HG02763 (cell line): ENCODE measurements around the gene LIPC.

Experiments used
- ATAC-seq: cut with Tn5 transposase; IDR thresholded peaks from one replicate; pipeline ENCODE4 v1.9.1; 2021; ENCODE audit warnings: mild to moderate bottlenecking, moderate library complexity; ENCODE audit not compliant: unreplicated experiment

Gene LIPC

DNA sequence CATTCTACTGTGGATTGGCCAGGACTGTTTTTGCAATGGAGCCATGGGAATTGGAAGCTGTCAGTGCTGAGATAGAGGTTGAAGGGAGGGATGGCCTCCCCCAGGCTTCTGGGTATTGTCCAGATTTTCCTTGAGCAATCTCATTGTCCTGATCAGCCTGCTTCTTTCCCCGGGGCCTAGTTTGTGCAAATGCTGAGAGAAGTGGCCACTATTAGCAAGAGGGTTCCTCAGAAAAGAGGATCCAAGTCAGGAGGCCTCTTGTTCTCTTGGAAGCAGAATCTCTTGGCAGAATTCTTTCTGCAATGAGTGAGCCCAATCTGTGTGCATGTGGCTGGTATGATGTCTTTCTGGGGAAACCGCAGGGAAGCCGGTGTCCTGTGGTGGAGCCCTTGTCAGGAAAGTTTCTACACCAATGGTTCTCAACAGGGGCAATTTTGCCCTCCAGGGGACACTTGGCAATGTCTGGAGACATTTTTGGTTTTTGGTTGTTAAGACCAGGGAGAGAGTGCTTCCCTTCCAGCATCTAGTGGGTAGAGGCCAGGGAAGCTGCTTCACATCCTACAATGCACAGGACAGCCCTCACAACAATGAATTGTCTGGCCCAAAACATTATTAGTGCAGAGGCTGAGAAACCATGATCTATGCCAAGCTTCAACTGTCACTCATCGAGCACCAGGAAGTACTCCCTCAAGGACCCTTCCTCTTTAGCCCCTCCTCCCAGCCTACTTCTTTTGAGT lies 2.0 kb downstream of the LIPC start:
- ATAC-seq, result no peak

DNA sequence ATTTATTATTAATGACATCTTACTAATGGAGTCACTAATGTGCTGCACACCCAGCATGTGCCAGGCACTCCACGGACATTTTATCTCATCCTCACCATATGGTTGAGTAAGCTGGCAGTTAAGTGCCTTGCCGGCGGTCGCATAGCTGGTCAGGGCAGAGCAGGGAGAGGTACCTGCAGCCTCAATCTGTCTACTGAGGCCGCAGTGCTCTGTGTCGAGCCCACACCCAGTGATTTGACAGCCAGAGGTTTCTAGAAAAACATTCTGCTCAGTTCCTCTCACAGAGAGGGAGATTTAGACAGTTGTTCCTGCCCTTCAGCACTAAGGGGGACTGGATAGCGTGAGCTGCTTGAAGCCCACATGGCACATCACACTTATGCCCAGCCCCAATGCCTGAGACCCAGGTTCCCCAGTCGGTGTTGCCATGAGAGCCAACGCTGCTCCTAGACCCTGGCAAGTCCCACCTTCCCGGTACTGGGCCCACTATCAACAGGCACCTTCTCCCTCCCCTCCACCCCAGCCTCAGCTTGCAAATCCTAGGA lies 2.6 kb downstream of the LIPC start:
- no peak for ATAC-seq

DNA sequence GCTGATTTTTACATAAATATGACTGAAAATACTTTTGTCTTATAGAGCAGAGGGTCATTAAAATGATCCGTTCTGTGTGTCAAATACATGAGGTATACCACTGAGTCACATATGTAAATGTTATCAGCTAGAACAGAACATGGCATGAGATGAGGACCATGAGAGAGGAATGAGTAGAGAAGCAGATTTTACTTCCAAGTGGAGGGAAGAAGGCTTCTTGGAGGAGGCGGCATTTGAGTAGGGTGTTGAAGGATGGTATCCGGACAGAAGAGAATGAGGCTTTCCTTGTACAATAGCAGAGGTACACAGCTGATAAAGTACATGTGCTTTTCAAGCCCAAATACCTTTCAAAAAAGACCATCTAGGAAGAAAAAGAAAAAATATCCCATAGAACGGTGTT lies 4.8 kb downstream of the LIPC start:
- ATAC-seq, result no peak

DNA sequence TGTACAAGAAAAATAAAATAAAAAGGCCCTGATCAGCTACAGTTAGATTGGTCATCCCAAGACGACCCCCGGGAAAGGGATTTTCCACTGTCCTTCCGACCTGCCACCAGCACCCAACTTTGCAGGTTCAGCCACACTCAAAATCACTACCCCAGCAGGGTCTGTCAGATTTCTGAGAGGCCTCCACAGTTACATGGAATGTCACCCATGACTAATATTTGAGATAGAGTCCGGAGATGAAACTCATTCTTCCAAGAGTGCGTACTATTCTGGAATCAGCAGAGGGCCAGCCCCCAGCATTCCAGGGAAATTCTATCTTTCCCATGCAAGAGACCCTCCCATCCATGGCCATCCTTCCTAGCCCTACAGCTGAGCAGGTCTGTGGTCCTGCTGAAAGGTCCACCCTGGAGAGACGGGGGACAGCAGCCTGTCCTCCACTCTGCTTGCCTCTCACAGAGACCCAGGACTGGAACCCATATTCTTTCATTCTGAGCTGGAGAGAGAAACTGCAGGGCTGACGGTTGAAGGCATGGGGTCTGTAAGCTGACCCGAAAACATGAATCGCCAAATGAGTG lies 5.8 kb downstream of the LIPC start:
- no peak for ATAC-seq

DNA sequence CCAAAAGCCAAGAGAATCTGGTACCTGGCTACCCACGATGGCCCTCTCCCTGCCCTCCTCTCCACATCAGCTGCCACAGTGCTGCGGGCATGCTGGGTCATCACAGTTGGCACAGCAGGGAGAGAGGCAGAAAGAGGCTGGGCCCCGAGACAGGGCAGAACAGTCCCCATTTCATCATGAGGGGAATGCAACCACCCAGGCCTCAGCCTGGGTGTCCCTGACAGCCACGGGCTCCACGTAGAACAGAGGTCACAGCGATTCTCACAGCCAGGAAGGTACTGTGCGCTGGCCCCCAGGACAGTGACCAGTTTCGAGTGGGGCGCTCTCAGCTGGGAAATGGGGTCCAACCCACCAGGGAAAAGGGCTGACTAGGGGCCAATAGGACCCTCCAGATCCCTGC lies 6.3 kb downstream of the LIPC start:
- ATAC-seq, result no peak

DNA sequence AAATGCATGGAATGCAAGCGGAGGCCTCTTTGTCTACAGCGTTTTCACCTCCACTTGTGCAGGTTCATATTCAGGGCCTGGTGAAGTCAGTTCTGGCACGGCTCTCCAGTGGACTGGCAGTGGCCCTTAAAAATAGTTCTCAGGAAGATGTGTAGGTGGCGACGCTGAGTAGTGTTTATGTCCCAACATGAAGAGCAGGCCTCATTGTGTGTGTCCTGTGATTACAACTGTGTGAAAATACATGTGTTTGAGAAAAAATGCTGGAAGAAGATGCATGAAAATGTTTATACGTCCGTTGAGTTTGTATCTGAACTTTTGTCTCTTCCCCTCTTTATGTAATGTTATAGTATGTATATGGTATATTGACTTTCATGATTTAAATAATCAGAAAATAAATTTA lies 7.2 kb downstream of the LIPC start:
- no peak for ATAC-seq

DNA sequence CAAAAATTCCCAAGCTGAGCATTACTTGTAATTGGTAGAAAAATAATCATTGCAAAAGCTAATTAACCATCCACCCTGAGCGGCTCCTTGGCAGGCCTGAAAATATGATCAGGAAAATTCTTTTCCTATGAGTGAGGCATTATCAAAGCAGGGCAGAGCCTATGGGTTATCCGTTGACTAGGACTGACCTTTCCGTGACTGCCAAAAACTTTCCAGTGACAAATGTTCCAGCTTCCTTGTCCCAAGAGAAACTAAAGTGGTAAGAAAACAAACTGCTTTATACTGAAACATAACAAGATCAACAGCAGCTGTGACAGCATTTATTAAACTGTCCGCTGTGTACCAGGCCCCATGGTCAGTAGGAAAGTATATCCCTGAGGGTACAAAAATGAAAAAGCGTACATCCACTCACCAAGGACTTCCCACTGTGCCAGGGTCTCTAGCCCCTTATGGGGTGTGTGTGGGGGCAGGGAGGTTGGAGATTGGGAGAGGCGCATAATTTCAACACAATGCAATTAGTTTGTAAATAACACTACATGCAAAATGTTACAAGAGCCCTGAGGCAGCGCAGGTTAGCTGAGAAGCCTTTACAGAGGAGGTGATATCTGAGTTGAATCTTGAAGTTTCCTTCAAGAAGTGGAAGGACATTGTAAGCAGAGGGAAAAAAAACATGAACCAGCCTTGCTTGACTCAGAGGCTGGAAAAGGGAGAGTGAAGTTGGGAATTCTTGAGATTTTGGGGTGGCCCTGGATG lies 8.5 kb downstream of the LIPC start:
- ATAC-seq, result no peak

DNA sequence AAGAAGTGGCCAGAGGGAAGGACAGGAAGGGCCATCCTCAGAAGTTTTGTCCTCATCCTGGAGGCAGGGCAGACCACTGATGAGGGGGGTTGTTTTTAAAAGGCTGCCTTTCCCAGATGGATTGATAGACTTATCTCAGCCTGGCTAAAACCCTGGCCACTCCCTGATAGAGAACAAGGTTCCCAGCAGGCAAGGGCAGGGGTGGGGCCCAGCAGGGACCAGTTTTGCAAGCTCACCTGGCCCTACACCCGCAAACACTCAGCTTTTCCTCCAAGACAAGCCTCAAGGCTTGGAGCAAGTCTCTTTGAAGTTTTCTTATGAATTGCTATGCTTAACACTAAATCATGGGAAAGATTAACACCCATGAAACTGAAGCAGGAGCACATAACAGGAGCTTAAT lies 9.1 kb downstream of the LIPC start:
- no peak for ATAC-seq

DNA sequence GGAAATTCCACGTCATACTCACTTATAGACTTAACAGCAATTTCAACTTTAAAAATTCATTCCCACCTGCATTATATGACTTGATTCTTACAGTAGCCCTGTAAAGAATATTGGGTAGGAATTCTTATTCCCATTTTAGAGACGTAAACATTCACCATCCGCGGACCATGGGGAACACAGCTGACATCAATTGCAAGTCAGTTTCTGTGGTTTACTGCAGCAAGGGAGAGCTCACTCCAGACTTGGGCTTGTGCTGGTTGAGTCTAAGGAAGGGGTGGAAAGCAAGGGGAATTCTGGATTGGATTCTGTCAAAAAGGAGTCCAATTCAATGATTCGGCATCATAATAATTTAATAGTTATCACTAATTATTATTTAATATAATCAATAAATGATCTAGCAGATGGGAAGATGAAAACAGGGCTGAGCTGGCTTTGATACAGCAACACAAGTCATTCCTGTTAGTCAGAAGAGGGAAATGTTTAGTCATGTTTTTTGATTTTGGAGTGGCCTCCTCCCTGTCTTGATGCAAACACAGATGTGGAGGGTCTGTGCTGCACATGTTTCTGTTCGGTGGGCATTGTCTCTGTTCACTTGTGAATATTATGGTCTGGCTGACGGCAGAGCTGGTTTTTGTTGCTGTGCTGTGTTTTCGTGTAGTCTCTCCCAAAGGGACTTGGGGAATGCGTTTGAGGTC lies 9.7 kb downstream of the LIPC start:
- ATAC-seq, result no peak

DNA sequence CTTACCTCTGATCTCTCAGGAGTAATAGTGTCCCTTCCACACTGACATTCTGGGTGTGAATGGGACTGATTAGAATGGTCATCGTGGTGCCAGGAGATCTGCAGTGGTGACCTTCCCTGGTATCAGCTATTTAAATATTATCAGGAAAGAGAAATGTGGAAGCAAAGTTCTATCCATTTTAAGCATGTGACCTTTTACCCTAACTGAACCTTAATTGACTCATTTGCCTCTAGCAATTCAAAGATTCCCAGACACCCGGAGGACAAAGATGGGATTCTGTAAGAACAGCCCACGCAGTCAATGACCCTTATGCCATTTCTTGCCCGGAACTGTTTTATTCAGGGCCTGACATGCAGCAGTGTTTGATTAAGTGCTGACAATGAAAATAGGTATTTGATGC lies 10.3 kb downstream of the LIPC start:
- no peak for ATAC-seq

DNA sequence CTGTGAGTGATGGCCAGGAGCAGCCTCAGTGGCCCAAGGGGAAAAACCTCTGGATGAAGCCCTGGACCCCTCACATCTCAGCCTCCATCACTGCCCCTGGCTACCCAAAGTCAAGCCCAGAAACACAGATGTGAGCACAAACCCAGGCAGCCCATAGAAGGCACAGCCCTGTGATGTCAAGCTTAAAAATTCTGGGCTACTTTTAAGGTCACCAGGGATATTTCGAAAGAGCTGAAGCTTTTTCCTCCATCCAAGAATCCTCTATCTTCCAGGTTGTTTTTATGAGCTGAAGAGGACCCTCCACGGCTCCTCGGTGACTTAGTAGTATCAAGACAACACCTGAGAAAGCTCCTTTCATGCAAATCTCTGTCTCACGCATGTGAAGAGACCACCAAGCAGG lies 11.5 kb downstream of the LIPC start:
- no peak for ATAC-seq

DNA sequence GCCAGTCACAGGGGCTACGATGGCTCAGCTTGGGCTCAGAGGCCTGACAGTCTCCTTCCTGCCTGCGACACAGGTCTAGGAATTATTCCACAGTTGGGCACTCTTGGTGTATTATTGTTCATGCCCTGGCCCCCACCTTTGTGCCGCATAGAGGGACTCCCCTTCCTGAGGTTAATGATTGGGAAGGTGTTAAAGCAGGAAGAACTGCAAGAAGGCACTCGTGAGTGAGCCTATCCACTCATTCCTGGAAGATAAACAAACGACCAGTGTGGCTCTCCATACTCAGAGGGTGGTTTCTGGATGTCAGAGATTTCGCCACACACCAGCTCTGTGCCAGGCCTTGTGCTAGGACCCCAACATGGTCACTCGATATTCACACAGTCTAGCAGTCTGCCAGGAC lies 12.3 kb downstream of the LIPC start:
- no peak for ATAC-seq

DNA sequence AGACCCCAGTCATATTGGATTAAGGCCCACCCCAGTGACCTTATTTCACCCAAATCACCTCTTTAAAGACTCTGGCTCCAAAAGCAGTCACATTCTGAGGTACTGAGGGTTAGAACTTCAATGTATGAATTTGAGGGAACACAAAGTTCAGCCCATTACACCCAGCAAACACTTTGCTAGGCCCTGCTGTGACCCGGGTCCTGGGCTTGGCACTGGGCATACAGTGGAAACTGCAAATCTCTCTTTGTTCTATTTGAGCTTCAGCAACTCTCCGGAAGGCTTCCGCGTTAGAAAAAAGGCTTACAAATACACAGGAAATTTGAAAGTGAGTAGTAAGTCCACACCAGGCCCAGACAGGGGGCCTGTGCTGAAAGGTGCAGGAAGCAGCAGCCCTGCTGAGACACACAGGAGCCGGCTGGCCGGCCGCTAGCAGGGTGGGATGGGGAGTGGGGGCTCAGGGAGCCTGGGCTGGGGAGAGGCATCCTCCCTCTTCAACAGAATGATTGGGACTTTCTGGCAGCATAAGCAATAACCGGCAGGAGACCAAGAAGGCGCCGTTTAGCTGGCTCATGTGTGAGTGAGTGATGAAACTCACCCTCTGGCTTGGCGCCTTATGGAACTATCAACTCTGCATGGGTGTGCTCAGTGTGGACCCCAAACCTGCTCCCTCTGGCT lies 13.0 kb downstream of the LIPC start:
- ATAC-seq, result no peak

DNA sequence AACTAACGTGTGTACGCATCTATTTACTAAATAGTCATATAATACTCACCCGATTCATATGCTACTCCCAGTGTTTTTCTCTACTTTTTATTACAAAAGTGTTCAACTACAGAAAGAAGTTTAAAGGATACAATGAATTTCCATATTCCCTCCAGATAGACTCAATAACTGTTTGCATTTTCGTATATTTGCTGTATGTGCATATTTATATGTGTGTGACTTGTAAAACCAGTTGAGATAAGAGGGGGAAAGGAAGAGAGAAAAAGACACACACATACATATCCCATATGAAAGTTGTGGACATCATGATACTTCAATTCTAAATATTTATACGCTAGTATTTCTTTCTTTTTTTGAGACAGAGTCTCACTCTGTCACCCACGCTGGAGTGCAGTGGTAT lies 14.1 kb downstream of the LIPC start:
- no peak for ATAC-seq

DNA sequence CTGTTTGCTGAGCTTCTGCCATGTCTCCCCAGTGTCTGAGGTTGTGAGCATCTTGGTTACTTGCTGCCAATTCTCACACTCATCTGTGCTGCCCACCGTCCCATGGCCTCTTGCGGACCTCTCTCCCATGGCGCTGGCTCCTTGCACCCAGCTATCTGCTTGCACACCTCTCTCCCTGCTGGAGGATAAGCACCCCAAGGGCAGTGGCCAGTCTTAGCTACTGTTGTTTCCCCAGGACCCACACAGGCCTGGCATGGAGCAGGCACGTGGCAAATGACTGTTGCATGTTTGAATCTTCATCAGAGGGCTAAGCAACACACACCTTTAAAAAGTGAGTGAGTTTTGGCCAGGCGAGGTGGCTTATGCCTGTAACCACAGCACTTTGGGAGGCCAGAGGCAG lies 14.7 kb downstream of the LIPC start:
- ATAC-seq, result no peak

DNA sequence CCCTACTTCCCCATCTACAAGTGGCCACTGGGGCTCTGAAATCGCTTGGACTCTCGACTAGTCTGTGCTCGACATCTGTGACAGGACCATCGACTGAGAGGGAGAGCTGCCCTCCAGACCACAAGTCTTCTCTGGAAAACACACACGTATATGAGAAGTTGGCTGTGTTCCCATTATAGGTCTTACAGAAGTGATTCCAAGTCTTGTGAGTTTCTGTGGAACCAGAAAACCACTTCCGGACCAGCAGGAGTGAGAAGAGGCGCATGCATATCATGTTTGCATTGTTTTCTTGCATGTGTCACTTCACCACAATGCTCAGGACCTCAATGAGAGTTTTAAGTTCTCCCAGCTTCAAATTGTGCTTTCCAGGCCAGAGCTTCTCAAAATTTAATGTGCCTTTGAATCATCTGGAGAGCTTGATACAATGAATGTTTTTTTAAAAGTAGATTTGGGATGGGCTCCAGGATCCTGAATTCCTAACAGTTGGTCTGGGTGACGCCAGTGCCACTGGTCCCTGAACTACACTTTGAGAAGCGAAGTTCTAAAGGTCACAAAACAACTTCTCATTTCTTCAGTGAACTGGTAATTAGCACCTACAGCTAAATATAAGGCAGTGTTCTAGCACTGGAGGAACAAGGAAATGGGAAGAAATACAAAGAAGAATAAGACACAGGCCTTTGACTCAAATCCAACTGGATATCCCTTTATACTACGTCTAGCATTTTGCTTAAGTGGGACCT lies 15.7 kb downstream of the LIPC start:
- ATAC-seq, result no peak

DNA sequence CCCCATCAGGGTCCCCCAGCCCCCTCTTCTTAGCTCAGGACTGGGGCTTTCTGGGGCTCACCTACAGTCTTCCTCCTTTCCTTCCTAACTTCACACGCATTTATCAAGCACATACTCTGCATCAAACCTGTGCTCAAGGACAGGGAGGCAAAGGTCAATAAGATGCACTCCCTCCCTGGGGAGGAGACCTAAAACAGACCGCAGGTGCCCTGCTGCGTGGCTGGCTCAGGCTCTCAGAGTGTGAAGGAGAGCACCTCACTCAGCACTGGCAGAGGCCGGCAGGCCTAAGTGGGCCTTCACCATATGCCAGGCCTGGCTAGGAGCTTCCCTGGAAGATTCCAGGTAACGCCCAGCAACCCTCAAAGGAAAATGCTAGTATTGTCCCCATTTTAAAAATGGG lies 16.5 kb downstream of the LIPC start:
- ATAC-seq, result no peak

DNA sequence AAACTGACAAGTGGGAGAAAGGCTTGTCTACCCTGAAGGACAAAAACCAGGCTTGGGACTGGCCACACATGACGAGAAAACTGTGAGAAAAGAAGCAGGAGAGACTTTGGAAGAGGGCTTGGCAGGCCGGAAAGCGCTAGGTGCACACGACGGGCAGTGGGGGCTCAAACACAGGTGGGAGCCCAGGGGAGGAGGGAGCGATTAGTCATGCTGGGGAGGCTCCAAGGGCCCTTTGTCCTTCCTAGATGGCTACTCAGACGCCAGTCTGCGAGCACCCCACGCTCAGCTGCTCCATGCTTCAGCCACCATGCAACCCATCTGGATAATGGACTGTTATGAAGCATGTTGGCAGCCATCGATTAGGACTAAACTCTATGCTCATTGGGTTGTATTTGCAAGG lies 17.1 kb downstream of the LIPC start:
- no peak for ATAC-seq

DNA sequence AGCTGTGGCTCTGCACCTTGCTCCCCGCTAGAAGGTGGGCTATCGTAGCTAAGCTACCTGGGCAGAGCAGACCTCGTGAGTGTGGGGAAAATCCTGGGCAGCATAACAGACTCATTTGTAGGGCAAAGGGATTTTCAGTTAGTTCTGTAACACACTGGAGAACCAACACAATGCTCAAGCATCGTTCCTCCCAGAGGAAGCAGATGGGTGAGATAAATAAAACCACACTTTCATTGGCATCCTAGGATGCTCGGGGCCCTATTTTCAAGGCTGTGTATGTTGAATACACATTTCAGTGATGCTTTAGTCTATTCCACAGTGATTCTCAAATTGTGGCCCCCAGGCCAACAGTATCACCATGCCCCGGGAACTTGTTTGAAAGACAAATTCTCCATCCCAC lies 20.0 kb downstream of the LIPC start:
- no peak for ATAC-seq

DNA sequence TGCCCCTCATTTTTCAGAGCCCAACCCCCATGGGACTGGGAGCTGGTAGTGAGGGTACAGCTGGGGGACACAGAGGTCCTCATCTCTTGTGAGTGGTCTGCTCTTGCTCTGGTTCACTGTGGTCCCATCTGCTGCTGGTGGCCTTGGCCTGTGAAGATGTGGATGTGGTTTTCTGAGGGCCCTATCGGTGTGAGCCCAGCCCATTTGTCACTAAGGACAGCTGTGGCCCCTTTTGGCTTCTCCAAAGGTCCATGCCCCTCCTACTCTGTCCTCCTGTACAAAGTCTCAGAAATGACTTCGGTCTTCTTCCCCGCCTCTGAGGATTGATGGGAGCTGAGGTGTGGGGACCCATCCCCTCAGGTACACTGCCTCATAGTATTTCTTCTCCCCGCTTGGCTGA lies 21.0 kb downstream of the LIPC start:
- no peak for ATAC-seq
